Loucy (cell line): ENCODE data around the gene KLHL9.

Source experiments
- H2AFZ ChIP-seq: fragments of 200-600 bp; sonication (generic); 2 replicates; pipeline ENCODE4 v1.6.0; 2016; ENCODE audit warnings: antibody characterized with exemption, mild to moderate bottlenecking, low read length, moderate library complexity
- H3F3A ChIP-seq: fragments of 200-600 bp; 2 replicates; pipeline ENCODE4 v1.6.0; 2016; ENCODE audit warnings: antibody characterized with exemption, low read depth, mild to moderate bottlenecking
- H3K27me3 ChIP-seq: fragments of 200-600 bp; sonication (generic); 2 replicates; pipeline ENCODE4 v1.6.1; 2014; ENCODE audit warnings: low read length, mild to moderate bottlenecking; ENCODE audit not compliant: insufficient read depth, poor library complexity, severe bottlenecking
- H3K36me3 ChIP-seq: fragments of 200-600 bp; sonication (generic); 2 replicates; pipeline ENCODE4 v1.6.1; 2016; ENCODE audit warnings: low read length; ENCODE audit not compliant: insufficient read depth
- H3K4me1 ChIP-seq: fragments of 200-600 bp; sonication (generic); 2 replicates; pipeline ENCODE4 v1.5.1; 2014; ENCODE audit warnings: low read length, mild to moderate bottlenecking; ENCODE audit not compliant: insufficient read depth, poor library complexity, severe bottlenecking
- H3K4me2 ChIP-seq: fragments of 200-600 bp; sonication (generic); 2 replicates; pipeline ENCODE4 v1.6.0; 2014; ENCODE audit warnings: antibody characterized with exemption, low read length, low read depth, mild to moderate bottlenecking; ENCODE audit not compliant: poor library complexity, severe bottlenecking
- H3K4me3 ChIP-seq: fragments of 200-600 bp; sonication (generic); 2 replicates; pipeline ENCODE4 v1.5.1; 2014; ENCODE audit warnings: low read length, mild to moderate bottlenecking, mixed read lengths; ENCODE audit not compliant: poor library complexity, severe bottlenecking
- H3K79me2 ChIP-seq: fragments of 200-600 bp; sonication (generic); 2 replicates; pipeline ENCODE4 v1.6.1; 2014; ENCODE audit warnings: low read length; ENCODE audit not compliant: insufficient read depth
- H3K9ac ChIP-seq: fragments of 200-600 bp; sonication (generic); 2 replicates; pipeline ENCODE4 v1.6.0; 2014; ENCODE audit warnings: mild to moderate bottlenecking, low read depth, low read length, moderate library complexity; ENCODE audit not compliant: poor library complexity, severe bottlenecking
- H3K9me2 ChIP-seq: fragments of 200-600 bp; sonication (generic); replicated peaks from 2 replicates; pipeline ENCODE4 v1.6.1; 2016; ENCODE audit warnings: low read depth, low read length, mixed read lengths
- H3K9me3 ChIP-seq: fragments of 200-600 bp; sonication (generic); 2 replicates; pipeline ENCODE4 v1.6.1; 2014; ENCODE audit warnings: mild to moderate bottlenecking, antibody characterized with exemption, low read length, low read depth; ENCODE audit not compliant: insufficient read depth
- H4K20me1 ChIP-seq: fragments of 200-600 bp; sonication (generic); 2 replicates; pipeline ENCODE4 v1.6.0; 2014; ENCODE audit warnings: antibody characterized with exemption, low read length, mild to moderate bottlenecking; ENCODE audit not compliant: insufficient read depth, poor library complexity, severe bottlenecking
- EZH2phosphoT487 ChIP-seq: fragments of 200-600 bp; IDR thresholded peaks from 2 replicates; pipeline ENCODE4 v1.6.1; 2018; ENCODE audit warnings: antibody characterized with exemption, mild to moderate bottlenecking, moderate library complexity, borderline replicate concordance
- TF ChIP-seq, protein P1 (sequence below): fragments of 200-600 bp; sonication (generic); conservative IDR thresholded peaks from 2 replicates; pipeline ENCODE4 v1.5.1; 2014; ENCODE audit warnings: mild to moderate bottlenecking, antibody characterized with exemption, low read length

KLHL9 gene

DNA sequence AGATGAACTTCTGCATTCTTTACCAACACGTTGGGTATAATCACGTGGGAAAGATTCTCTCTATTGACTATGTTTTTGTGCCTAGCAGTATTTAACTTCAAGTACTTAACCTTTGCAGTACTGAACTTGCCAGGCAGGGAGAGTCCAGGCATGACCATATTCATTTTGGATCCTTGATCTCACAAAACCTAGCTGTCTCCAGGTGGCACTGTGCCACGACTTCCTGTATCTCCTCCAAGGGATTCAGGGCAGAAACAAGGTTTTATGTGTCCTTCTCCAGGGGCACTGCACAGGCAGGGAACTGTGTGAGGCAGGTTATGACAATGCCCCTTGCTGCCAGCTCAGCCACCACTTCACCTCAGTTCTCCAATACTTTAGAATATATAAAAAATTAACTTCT lies 18.3 kb downstream of the KLHL9 start:
- H4K20me1 ChIP-seq, result no peaks in the 10 kb centered on the region
- no peak for TF ChIP-seq EZH2phosphoT487
- TF ChIP-seq, protein P1, sequence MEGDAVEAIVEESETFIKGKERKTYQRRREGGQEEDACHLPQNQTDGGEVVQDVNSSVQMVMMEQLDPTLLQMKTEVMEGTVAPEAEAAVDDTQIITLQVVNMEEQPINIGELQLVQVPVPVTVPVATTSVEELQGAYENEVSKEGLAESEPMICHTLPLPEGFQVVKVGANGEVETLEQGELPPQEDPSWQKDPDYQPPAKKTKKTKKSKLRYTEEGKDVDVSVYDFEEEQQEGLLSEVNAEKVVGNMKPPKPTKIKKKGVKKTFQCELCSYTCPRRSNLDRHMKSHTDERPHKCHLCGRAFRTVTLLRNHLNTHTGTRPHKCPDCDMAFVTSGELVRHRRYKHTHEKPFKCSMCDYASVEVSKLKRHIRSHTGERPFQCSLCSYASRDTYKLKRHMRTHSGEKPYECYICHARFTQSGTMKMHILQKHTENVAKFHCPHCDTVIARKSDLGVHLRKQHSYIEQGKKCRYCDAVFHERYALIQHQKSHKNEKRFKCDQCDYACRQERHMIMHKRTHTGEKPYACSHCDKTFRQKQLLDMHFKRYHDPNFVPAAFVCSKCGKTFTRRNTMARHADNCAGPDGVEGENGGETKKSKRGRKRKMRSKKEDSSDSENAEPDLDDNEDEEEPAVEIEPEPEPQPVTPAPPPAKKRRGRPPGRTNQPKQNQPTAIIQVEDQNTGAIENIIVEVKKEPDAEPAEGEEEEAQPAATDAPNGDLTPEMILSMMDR, result no peak
- no peak overlapping the region for H2AFZ ChIP-seq
- H3K27me3 ChIP-seq, result no peaks in the 10 kb centered on the region
- H3K9me2 ChIP-seq, result no peaks in the 10 kb centered on the region
- H3K9me3 ChIP-seq, result no peaks in the 10 kb centered on the region
- no peak overlapping the region for H3K4me2 ChIP-seq
- H3K36me3 ChIP-seq, result no peaks in the 10 kb centered on the region
- H3K4me3 ChIP-seq, result no peak overlapping the region
- no peaks in the 10 kb centered on the region for H3K79me2 ChIP-seq
- no peaks in the 10 kb centered on the region for H3K4me1 ChIP-seq
- no peaks in the 10 kb centered on the region for H3F3A ChIP-seq
- H3K9ac ChIP-seq, result no peak overlapping the region

DNA sequence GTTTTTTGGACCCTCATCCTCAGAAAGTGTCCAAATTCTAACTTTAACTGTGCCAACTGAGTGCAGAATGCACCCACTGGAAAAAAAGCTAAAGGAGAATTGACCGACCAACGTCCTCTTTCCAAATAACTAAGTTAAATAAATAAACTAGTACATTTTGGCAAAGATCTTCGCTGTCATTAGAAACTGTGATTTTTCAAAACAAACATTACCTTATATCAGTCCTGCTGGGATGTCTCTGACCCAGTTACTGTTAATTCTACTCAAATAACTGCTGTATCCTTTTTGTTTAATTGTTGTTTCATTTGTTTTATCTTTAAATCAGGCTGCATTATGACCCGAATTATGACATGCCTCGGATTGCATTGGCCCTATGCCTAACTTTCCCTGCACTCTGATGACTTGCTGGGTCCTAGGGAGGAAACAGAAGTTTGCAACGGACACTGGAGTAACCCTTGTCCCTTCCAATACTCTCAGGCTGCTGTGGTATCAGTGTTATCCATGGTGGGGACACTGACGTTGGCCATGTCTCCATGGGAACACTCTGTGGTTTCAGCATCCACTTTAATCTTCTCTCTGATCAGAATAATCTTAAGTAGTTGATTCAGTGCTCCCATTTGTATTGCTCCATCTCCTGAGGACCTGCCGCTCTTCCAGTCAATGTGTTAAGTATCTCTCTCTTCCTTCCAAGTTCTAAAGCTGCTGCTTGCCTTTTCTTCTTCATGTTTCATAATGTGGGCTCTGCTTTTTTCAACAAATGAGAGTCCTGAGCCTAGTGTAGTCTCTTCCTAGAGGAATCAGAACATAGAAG lies 19.0 kb downstream of the KLHL9 start:
- TF ChIP-seq, protein P1, result no peak
- no peak for TF ChIP-seq EZH2phosphoT487
- H3K36me3 ChIP-seq, result no peaks in the 10 kb centered on the region
- no peaks in the 10 kb centered on the region for H3F3A ChIP-seq
- no peak overlapping the region for H3K4me3 ChIP-seq
- H3K9me3 ChIP-seq, result no peaks in the 10 kb centered on the region
- no peaks in the 10 kb centered on the region for H3K9me2 ChIP-seq
- no peaks in the 10 kb centered on the region for H3K4me1 ChIP-seq
- no peaks in the 10 kb centered on the region for H3K27me3 ChIP-seq
- no peak overlapping the region for H2AFZ ChIP-seq
- H3K79me2 ChIP-seq, result no peaks in the 10 kb centered on the region
- H4K20me1 ChIP-seq, result no peaks in the 10 kb centered on the region
- H3K4me2 ChIP-seq, result no peak overlapping the region
- H3K9ac ChIP-seq, result no peak overlapping the region

DNA sequence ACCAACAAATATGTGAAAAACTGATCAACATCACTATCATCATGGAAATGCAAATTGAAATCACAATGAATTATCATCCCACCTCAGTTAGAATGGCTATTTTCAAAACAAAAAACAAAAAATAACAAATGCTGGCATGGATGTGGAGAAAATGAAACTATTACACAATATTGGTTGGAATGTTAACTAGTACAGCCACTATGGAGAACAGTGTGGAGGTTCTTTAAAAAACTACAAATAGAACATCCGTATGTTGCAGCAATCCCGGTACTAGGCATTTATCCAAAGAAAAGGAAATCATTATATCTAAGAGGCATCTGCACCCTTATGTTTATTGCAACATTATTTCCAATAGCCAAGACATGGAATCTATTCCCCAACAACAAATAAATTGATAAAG lies 21.1 kb downstream of the KLHL9 start:
- no peak for TF ChIP-seq EZH2phosphoT487
- TF ChIP-seq, protein P1, result no peak
- Histone ChIP-seq H3K4me1 (no peaks in the 10 kb centered on the region), H2AFZ (no peak overlapping the region), H4K20me1 (no peaks in the 10 kb centered on the region), H3K9ac (no peak overlapping the region), H3K27me3 (no peaks in the 10 kb centered on the region), H3K36me3 (no peaks in the 10 kb centered on the region), H3K79me2 (no peaks in the 10 kb centered on the region), H3F3A (no peaks in the 10 kb centered on the region), H3K4me3 (no peak overlapping the region), H3K9me2 (no peaks in the 10 kb centered on the region), H3K4me2 (no peak overlapping the region), H3K9me3 (no peaks in the 10 kb centered on the region)
